NCI-H748 treated with DMSO at 0.1 percent for 48 hours (cell line): ENCODE measurements around the gene TENT4A.

ENCODE experiments used
- DNase-seq: peaks from one replicate; lab custom pipeline; 2025; lab: John Stamatoyannopoulos, UW

Gene TENT4A

DNA sequence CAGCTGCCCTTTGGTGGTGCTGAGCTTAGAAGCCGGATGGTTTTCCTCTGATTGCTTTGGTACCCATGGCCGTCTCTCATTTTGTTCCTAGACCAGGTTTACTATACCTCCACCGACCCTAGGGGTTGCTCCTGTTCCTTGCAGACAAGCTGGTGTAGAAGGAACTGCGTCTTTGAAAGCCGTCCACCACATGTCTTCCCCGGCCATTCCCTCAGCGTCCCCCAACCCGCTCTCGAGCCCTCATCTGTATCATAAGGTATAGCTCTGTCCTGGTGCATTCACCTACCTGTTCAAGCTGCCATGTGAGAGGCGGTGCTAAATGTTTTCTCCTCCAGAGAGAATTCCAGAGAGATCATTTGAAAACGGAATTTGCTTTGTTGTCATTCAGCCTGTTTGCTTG lies 39.5 kb downstream of the TENT4A start:
- DNase-seq, result no peak

DNA sequence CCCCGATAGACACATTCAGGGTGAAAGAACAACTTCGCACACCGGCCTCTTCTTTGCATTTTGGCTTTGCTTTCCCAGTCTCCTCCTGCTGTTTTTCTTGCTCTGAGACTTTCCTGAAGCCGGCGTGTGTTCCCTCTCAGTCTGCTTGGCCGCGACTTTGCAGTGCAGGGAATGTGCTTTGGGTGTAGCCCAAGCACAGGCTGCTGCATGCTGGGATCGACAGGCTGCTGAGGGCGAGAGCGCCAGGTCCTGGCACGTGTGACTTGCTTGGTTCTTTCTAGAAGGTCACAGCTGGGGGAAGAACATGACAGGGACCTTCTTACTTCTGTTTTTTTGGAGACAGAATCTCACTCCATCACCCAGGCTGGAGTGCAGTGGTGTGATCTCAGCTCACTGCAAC lies 40.6 kb downstream of the TENT4A start:
- DNase-seq, result no peak

DNA sequence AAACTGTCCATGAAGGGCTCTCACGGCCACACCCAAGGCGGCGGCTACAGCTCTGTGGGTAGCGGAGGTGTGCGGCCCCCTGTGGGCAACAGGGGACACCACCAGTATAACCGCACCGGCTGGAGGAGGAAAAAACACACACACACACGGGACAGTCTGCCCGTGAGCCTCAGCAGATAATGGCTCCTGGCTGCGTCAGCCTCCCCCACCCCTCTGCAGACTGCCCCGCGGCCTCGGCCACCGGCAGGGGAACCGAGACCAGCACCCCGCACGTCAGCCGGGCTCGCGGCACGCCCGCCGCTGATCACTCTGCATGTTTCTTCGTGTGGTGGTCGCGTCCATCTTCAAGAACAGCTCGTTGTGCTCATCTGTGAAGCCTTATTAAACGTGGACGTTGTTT lies 41.5 kb downstream of the TENT4A start:
- DNase-seq, result no peak

DNA sequence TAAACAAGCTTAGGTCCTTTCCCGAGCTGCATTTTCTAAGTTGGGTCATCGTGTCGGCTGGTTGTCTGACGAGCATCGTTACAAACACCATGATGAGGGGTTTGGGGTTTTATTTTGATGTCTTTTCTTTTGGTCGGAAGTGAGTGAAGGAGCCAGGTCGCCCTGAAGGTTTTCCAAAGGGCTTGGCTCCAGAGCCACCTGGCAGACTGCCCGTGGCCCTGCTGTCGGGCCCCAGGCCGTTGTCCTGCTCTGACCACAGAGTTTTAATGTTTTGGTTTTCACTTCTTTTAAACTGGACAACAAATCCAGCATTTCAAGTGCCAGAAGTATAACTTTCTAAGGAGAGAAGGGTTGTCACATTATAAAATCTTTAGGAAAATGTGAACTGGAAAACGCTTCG lies 42.3 kb downstream of the TENT4A start:
- no peak for DNase-seq

DNA sequence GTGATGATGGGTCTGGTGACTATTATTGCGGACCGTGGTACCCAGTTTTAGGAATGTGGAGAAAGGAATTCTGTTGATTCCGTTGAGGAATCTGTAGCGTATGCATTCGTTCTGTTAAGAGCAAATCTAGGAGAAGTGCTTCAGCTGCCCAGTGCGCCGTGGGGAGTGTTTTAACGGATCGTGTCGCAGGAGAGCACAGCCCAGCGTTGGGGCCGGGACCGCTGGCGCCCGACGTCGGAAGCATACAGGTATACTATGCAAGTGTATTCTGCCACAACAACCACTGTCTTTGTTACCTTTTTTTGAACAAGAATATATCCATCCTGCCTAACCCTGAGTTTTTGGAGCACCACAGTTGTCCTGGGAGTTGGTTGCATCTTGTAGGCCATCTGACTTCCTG lies 42.7 kb downstream of the TENT4A start:
- DNase-seq, result no peak

- no peak for DNase-seq
Measured at GRCh38 chr5:6757414-6757969, 44.3 kb downstream of the TENT4A start.

DNA sequence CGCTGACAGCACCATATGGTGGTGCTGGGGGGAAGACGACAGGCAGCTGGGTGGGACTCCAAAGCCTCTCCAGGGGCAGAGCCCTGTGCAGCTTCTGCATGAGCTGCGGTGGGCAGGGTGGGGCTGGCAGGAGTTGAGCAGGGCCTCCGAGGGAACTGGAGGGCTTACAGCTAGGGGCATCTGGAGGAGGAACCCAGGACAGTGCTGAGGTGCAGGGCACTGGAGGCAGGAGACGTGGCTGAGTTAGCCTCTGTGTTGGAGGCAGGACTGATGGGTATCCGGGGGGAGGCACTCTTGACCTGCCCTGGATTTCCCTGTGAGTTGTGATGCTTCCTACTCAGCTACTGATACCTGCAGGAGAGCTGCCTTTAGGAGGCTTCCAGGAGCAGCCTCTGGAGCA lies 45.0 kb downstream of the TENT4A start:
- DNase-seq, result no peak

GRCh38 chr5:6758706-6759105 lies 45.5 kb downstream of the TENT4A start:
- no peak for DNase-seq

GRCh38 chr5:6759401-6759800 lies 46.2 kb downstream of the TENT4A start:
- no peak for DNase-seq

DNA sequence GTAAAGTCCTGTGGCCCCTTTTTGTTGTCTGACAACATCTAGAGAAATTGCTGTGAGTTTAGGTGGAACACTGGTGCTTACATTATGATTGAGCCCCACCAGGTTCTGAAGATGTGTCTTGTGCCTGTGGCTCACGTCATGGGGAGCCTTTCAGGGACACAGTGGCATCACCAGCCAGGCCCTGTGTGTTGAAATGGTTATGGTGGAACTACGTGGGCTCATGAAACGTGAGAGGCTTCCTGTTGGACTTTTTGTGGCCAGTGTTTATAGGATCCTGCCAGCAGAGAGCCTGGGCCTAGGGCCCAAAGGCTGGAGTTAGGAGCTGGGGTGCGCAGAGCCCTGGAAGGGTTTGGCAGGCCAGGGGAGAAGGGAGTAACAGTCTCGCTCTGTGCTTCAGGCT lies 46.8 kb downstream of the TENT4A start:
- DNase-seq, result no peak

DNA sequence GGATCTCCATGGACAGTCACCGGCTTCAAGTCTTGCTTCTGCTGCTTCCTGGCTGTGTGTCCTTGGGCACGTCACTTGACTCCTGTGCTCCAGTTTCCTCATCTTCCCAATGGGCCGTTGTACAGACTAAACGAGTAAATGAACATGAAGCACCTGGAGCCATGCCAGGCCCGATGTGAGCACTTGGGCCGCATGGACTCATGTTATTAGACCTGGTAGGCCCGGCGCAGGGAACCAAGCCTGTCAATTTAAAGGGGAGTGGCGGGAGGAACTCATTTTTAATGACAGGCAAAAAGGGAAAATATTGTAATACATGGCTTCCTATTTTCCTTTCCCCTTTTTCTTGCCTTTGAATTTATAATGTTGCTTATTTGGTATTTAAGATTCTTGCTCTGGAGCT lies 47.5 kb downstream of the TENT4A start:
- no peak for DNase-seq

- no peak for DNase-seq
Measured at GRCh38 chr5:6761333-6761732, 48.1 kb downstream of the TENT4A start.

- DNase-seq, result no peak
Measured at GRCh38 chr5:6762116-6762515, 48.9 kb downstream of the TENT4A start.

DNA sequence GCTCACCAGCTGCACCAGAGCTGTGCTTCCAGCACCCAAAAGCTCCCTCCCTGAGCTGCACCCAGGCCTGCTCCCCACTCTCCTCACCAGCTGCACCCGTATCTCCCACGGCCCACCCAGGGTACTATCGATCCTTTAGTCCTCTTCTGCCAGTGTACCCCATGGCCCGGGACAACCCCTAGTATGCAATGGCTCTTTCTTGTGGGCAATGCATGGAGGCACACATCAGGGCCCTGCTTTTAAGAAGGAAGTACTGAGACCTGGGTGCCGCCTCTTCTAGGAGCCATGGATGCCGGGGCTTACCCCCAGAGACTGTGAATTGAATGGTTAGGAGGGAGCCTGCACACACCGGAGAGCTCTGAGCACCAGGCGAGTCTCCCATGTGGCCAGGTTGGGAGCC lies 49.5 kb downstream of the TENT4A start:
- DNase-seq, result no peak

DNA sequence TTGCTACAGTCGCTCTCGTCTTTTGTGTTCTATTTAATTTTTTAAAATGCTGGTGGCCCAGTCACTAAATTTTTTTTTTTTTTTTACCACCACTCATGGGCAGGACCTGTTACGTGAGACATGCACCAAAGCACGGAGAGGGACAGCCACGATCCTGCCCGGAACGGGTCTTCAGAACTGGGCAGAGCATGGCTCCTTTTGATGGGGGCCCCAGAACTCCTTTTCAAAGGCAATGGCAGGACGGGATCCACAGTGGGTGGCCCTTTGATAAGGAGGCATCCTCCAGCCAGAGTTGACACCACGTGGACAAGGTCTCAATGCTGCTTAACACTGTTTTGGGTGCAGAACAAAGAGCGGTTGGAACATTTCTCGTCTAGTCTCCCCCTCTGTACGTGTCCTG lies 50.0 kb downstream of the TENT4A start:
- DNase-seq, result no peak

DNA sequence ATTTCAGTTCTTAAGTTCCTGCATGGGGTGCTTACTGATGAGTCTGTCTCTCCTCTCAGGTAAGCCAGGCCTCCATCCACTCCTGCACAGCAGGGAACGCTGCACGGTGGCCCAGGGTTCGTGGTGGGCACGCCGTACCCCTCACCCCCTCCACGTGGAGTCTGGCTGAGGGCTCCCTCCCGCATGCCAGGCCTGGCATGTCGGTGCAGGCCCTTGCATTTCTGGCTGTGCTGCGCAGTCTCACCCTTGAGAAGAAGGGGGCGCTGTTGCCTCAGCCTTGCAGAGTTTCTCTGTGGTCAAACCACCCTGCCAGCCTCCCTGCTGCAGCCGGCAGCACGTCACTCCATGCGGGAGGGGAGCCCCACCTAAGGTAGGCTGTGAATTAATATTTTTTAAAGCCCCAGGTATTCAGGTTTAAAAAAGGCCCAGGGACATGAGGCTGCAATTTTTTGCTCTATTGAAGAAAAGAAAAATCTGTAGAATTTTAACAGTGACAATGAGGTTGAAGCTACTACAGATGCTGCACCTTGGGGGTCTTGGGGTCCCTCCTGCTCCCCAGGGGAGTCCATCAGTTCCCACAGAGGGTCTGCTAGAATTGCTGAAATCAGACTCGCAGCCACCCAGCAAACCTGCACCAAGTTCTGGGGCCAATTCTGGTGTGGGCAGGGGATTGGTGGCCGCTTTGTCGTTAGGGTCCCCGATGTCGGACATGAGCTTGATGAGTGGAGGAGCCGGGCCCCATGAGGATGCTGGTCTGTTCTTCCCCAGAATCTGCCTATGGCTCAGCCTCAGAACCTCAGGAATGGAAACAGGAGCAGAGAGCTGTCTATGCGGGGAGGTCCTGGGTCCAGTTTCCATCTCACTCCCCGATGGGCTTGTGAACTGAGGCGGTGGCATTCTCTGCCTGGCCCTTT lies 52.6 kb downstream of the TENT4A start:
- DNase-seq, result peak; percentile 90

DNA sequence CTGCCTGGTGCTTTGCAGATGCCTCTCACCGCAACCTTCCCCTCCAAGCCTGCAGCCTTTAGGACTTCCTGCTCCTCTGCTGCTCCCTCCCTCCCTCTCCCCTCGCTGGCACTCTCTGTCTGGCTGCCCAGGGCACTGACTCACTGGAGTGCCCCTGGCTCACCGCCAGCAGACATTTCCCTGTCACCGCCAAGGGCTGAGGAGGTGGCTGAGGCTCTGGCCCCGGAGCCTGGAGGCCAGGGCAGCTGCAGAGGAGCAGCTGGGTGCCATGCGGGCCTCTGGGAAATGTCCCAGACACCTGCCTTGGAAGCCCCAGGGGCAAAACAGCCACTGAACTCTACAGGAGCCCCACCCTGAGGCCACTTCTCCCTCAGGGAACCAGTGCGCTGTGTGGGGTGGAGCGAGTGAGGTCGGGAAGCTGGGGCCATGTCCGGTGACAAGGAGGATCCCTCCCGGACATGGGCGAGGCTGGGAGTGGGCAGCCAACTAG lies 53.4 kb downstream of the TENT4A start:
- DNase-seq, result peak; percentile 75

GRCh38 chr5:6767481-6768063 lies 54.3 kb downstream of the TENT4A start:
- DNase-seq, result no peak

- no peak for DNase-seq
Measured at GRCh38 chr5:6768590-6769230, 55.5 kb downstream of the TENT4A start.

DNA sequence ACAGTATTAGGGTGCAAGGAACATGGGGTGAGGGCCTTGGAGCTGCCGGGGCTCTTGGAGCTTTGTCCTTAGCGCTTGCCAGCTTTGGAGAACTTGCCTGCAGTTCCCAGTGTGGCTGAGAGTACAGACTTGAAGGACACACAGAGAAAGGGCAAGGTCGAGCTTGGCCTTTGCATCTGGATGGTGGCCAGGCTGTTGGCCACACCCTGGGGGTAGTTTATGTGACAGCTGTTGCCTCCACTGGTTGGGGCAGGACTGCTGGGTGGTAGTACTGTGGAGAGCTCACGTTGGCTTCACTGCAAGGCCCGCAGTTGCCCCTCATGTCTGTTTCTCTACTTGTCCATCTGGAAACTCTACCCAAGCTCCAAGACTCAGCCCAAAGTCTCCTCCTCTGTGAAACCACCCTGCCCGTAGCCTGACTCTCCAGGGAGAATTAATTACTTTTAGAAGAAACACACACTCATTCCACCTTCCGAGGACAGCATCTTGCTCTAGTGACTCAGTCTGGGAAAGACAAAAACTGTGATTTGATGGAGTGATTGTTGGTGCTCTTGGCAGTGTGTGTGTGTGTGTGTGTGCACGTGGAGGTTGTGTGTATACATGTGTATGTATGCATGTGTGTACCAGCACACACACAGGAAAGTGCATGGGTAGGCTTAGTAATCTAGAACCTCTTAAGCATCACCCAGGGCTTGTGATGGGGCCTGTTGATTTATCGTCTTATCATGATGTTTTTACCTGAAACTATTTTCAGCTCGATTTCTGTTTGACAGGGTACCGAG lies 57.8 kb downstream of the TENT4A start:
- DNase-seq, result no peak

DNA sequence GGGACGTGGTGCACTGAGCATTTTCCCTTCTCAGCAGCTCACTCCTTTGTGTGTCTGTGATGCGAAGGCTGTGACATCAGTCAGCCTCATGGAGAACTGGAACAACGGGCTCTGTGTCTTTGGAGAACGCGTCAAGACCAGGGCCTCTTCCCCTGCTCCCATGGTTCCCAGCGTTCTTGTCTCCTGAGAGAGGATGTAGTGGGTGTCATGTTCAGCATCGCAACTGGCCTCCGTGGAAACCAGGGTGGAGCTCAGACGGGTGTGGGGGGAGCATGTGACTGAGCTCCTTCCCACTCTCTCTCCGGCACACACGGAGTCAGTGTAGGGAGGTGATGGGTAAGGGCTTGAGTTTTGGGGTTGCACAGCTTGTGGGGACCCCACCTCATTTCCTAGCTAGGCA lies 59.7 kb downstream of the TENT4A start:
- DNase-seq, result peak; percentile 55
